Measurements from ENCODE around the gene NIPSNAP3A.

Gene NIPSNAP3A

DNA sequence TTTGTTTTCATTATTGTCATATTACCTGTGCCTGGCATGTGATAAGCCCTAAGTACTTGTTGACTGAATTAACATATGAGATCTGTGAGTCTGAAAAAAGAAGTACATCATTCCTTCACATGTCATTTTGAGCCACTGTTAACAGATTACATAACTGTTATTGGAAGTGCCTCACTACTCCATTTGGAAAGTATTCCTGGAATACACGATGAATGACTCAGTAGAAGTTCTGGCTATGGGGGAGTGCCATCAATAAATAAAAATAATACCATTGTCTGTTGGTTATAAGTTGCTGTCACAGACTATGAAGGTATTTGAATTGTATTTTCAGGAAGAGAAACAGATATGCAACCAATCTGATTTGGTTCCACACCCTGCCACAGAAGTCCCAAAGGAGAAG is 29.3 kb downstream of the NIPSNAP3A start:
- Histone ChIP-seq H3K27me3 (no peaks in the 10 kb centered on the region), H3K36me3 (no peaks in the 10 kb centered on the region), H3K4me1 (no peaks in the 10 kb centered on the region), H3K4me3 (ENCODE audit: low read depth, low read length) (no peak overlapping the region), H3K9me3 (no peaks in the 10 kb centered on the region)
- DNase-seq: no peak
- TF ChIP-seq, protein P1, sequence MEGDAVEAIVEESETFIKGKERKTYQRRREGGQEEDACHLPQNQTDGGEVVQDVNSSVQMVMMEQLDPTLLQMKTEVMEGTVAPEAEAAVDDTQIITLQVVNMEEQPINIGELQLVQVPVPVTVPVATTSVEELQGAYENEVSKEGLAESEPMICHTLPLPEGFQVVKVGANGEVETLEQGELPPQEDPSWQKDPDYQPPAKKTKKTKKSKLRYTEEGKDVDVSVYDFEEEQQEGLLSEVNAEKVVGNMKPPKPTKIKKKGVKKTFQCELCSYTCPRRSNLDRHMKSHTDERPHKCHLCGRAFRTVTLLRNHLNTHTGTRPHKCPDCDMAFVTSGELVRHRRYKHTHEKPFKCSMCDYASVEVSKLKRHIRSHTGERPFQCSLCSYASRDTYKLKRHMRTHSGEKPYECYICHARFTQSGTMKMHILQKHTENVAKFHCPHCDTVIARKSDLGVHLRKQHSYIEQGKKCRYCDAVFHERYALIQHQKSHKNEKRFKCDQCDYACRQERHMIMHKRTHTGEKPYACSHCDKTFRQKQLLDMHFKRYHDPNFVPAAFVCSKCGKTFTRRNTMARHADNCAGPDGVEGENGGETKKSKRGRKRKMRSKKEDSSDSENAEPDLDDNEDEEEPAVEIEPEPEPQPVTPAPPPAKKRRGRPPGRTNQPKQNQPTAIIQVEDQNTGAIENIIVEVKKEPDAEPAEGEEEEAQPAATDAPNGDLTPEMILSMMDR (IDR thresholded peaks at IDR 0.05; ENCODE audit: low read depth, low read length): no peak

DNA sequence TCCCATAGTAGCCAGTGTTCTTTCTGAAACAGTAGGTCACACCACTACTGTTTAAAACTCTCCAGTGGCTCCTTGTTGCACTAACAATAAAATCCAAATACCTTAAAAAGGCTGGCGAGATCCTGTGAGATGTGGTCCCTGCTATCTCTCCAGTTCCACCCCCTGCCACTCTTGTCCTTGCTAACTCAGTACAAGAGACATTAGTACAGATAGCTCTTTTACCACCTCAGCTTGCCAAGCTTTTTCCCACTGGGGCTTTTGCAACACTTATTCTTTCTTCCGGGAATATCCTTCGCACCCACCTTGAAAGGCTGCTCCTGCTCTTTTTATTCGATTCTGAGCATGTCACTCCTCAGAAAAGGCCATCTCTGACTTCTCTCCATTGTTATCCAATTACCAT is 31.3 kb downstream of the NIPSNAP3A start:
- Histone ChIP-seq H3K4me3 (ENCODE audit: low read depth, low read length) (no peak overlapping the region), H3K36me3 (no peaks in the 10 kb centered on the region), H3K9me3 (no peaks in the 10 kb centered on the region), H3K27me3 (no peaks in the 10 kb centered on the region), H3K4me1 (no peaks in the 10 kb centered on the region)
- DNase-seq: no peak
- TF ChIP-seq, protein P1 (IDR thresholded peaks at IDR 0.05; ENCODE audit: low read depth, low read length): no peak

DNA sequence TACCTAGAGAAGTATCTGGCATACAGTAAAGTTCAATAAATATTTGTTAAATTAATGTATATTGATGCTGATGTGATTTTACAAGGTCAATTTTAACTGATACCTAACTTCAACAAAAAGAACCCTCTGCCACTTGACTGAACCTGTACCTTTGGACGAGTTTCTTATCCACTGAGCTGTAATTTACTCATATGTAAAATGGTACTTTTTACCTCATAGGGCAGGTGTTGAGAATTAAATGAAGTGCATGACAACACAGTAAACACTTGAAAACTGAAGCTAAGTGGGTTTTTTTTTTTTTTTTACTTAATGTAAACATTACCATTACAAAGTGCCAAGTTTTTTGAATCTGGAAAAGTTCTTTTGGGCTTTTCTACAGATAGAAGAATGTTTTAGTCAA is 31.9 kb downstream of the NIPSNAP3A start:
- H3K9me3 ChIP-seq: no peaks in the 10 kb centered on the region
- H3K4me1 ChIP-seq: no peaks in the 10 kb centered on the region
- no peak overlapping the region for H3K4me3 ChIP-seq (ENCODE audit: low read depth, low read length)
- H3K36me3 ChIP-seq: no peaks in the 10 kb centered on the region
- TF ChIP-seq, protein P1 (IDR thresholded peaks at IDR 0.05; ENCODE audit: low read depth, low read length): no peak
- DNase-seq: no peak
- H3K27me3 ChIP-seq: no peaks in the 10 kb centered on the region

DNA sequence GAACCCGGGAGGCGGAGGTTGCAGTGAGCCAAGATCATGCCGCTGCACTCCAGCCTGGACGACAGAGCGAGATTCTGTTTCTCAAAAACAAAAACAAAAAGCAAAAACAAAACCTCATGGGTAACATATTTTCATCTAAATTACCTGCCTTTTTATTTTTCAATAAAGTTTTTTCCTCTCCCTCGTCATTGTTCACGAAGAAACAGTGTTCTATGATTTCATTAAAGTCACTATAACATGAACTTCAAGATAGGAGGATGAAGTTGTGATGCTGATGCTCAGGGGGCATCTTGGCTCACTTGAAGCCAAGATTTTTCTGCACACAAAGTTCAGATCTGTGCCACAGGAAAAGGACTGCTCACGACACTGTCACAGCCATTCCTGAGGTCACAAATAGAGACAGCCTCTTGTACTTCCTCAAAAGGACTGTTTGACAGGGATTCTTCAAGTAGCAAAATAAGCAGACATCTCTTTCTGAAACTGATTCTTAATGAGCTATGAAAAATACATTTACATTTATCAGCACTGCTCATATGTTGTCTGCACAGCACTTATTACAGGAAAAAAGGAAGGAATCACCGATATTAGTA is 32.6 kb downstream of the NIPSNAP3A start:
- Histone ChIP-seq H3K4me3 (ENCODE audit: low read depth, low read length) (no peak overlapping the region), H3K4me1 (no peaks in the 10 kb centered on the region), H3K27me3 (no peaks in the 10 kb centered on the region), H3K9me3 (no peaks in the 10 kb centered on the region), H3K36me3 (no peaks in the 10 kb centered on the region)
- no peak for DNase-seq
- TF ChIP-seq, protein P1 (IDR thresholded peaks at IDR 0.05; ENCODE audit: low read depth, low read length): no peak

DNA sequence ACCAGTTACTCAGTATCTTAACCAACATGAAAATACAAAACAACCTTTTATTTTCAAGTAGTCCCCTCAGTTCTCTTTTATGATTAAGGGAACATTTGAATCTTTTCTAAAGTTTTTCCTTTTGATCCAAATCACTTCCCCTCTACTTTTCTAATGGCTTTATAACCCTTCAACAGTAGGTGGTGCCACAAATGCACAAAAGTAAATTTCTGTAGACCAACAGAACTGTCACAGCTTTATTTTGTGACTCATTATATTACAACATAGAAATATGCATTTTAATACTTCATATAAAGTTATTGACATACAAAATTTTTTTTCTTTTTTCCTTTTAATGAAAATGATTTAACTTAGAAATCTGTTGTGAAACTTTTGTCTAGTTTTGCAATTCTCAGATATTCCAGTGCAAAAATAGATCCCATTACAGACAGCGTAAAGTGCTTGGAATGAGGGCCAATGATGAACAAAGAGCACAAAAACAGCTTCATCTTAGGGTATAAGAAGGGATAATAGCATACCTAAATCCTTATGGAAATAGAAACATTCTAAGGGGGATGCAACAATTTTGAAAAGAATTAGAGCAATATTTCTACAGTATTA is 33.4 kb downstream of the NIPSNAP3A start:
- H3K4me3 ChIP-seq (ENCODE audit: low read depth, low read length): no peak overlapping the region
- no peak for DNase-seq
- H3K4me1 ChIP-seq: no peaks in the 10 kb centered on the region
- TF ChIP-seq, protein P1 (IDR thresholded peaks at IDR 0.05; ENCODE audit: low read depth, low read length): peak; percentile 54
- H3K9me3 ChIP-seq: no peaks in the 10 kb centered on the region
- no peaks in the 10 kb centered on the region for H3K36me3 ChIP-seq
- H3K27me3 ChIP-seq: no peaks in the 10 kb centered on the region

DNA sequence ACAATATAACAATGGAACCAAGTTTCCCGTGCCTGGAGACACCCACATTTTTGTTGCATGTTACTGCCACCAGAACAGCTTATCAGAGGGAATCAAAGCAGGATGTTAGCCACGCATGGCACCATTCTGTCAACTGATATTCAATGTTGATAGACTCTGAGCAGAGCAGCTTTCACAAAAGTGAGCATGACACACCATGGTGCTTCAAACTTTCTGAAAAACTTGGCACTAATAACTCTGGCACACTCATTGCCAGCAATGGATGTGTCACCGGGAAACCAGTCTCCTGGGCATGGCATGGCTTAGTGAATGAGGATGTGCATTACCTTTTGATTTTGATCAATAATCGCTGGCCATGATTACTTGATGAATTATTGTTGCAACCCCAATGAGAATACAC is 36.1 kb downstream of the NIPSNAP3A start:
- TF ChIP-seq, protein P1 (IDR thresholded peaks at IDR 0.05; ENCODE audit: low read depth, low read length): no peak
- no peak overlapping the region for H3K4me3 ChIP-seq (ENCODE audit: low read depth, low read length)
- H3K27me3 ChIP-seq: no peaks in the 10 kb centered on the region
- H3K4me1 ChIP-seq: no peaks in the 10 kb centered on the region
- no peaks in the 10 kb centered on the region for H3K9me3 ChIP-seq
- no peaks in the 10 kb centered on the region for H3K36me3 ChIP-seq
- DNase-seq: no peak
